Coronary artery (tissue), 2 donors: ENCODE measurements around the gene AJM1.

ENCODE experiments used
- DNase-seq: peaks from one replicate; pipeline ENCODE4 v3.0.0-alpha.2; 2017; ENCODE audit warnings: low spot score
- H3K27ac ChIP-seq, 2 donors: fragments of 200-600 bp; sonication (generic); one replicate each; pipeline ENCODE4 v1.5.1; 2016 to 2019
- H3K4me3 ChIP-seq: fragments of 200-600 bp; sonication (generic); 2 replicates; pipeline ENCODE4 v1.5.1; 2016; ENCODE audit warnings: mild to moderate bottlenecking, moderate library complexity
- TF ChIP-seq, protein P1 (sequence below): fragments of 200-600 bp; sonication (generic); IDR thresholded peaks from one replicate; pipeline ENCODE4 v1.5.1; 2019; ENCODE audit warnings: antibody characterized with exemption

The AJM1 gene

DNA sequence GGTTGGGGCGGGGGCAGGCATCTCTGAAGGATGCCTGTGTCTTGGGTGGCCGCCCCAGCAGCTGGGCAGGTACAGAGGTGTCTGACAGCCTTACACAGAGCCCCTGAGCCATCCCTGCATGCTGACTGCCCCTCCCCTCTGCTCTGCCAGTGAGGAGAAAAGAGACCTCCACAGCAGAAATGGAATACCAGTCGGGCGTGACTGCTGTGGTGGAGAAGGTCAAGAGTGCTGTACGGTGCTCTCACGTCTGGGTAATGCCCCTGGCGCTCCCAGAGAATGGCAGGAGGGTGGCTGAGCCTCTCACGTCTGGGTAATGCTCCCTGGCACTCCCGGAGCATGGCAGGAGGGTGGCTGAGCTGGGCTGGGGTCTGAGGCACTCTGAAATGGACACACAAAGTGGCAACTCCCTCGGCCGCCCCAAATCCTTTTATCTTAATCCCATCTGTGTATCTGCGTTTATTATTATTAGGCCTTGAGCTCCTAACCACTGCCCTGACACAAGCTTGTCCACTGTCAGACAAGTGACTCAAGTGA, 37.0 kb upstream of the AJM1 start:
- no peak overlapping the region for H3K27ac ChIP-seq
- no peak overlapping the region for H3K4me3 ChIP-seq
- no peak for DNase-seq
- TF ChIP-seq, protein P1, sequence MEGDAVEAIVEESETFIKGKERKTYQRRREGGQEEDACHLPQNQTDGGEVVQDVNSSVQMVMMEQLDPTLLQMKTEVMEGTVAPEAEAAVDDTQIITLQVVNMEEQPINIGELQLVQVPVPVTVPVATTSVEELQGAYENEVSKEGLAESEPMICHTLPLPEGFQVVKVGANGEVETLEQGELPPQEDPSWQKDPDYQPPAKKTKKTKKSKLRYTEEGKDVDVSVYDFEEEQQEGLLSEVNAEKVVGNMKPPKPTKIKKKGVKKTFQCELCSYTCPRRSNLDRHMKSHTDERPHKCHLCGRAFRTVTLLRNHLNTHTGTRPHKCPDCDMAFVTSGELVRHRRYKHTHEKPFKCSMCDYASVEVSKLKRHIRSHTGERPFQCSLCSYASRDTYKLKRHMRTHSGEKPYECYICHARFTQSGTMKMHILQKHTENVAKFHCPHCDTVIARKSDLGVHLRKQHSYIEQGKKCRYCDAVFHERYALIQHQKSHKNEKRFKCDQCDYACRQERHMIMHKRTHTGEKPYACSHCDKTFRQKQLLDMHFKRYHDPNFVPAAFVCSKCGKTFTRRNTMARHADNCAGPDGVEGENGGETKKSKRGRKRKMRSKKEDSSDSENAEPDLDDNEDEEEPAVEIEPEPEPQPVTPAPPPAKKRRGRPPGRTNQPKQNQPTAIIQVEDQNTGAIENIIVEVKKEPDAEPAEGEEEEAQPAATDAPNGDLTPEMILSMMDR, result no peak

DNA sequence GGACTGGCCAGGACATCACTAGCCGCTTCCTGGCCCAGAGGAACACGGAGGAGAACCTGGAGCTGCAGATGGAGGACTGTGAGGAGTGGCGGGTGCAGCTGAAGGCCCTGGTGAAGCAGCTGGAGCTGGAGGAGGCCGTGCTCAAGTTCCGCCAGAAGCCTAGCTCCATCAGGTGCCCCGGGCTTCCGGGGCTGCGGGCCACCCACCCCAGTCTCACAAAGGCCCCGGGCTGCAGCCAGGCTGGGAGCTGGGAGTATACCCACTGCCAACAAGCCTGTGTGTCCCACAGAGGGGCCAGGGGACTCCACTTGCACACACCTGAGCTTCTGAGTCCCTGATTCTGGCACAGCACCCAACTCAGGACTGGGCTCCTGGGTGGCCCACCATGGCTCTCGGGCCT, 36.2 kb upstream of the AJM1 start:
- no peak overlapping the region for H3K27ac ChIP-seq
- no peak for DNase-seq
- H3K4me3 ChIP-seq, result no peak overlapping the region
- TF ChIP-seq, protein P1, result no peak

DNA sequence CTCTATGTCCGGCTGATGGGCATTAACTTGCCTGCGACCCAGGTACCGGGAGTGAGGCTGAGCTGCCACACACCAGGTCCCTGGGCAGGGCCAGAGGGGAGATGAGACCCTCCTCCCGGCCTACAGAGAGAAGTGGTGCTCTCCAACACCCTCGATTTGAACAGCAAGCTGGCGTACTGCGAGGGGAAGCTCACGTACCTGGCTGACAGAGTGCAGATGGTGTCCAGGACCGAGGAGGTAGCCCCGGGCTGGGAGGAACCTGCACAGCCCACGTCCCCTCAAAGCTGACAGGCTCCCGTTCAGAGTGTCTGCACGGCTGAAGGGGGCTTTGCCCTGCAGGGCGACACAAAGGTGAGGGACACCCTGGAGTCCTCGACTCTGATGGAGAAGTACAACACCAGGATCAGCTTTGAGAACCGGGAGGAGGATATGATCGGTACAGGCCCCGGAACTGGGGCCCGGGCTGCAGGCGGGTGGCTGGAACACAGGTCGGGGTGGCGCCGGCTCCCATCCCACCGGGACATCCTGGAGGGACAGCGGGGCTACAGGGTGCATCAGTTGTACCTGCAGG, 35.6 kb upstream of the AJM1 start:
- peak overlapping the region; percentile 89 for H3K4me3 ChIP-seq
- no peak for DNase-seq
- TF ChIP-seq, protein P1, result no peak
- peak overlapping the region; percentile 78 to 93 for H3K27ac ChIP-seq

DNA sequence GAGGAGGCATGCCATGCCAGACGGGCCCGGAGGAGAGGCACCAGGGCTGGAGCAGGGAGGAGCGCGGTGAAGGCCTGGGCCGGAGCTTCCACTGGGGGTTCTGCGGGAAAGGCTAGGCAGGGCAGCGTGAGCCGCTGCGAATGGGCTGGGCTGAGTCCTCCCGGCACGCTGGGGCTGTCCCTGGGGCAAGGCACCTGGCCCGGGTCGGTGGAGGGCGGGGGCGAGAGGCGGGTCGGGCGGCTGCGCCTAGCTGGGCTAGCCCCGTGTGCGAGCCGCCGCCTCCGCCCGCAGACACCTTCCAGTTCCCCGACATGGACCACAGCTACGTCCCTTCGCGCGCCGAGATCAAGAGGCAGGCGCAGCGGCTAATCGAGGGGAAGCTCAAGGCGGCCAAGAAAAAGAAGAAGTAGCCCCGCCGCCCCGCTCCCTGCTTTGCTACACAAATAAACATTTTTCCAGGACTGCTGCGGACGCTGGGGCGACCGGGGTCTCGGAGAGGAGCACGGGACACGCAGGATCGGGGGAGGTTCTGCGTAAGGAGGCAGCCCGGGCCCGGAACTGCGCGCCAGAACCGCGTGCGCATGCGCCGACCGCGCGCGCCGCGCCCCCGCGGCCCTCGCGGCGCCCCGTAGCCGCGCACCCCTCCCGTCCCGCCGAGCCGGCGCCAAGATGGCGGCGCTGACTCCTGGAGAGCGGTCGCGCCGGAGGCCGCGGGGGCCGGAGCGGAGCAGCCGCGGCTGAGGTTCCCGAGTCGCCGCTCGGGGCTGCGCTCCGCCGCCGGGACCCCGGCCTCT, 34.8 kb upstream of the AJM1 start, which contains the start of gene RABL6:
TSS of gene RABL6 (plus strand) at position 668 of the 794 bp plus-strand sequence. CDS start 249 bp downstream, outside the sequence.
- Histone ChIP-seq H3K27ac (peak within 1 kb of the TSS; percentile 78 to 93), H3K4me3 (peak within 1 kb of the TSS; percentile 89)
- peak; percentile 86 for DNase-seq

DNA sequence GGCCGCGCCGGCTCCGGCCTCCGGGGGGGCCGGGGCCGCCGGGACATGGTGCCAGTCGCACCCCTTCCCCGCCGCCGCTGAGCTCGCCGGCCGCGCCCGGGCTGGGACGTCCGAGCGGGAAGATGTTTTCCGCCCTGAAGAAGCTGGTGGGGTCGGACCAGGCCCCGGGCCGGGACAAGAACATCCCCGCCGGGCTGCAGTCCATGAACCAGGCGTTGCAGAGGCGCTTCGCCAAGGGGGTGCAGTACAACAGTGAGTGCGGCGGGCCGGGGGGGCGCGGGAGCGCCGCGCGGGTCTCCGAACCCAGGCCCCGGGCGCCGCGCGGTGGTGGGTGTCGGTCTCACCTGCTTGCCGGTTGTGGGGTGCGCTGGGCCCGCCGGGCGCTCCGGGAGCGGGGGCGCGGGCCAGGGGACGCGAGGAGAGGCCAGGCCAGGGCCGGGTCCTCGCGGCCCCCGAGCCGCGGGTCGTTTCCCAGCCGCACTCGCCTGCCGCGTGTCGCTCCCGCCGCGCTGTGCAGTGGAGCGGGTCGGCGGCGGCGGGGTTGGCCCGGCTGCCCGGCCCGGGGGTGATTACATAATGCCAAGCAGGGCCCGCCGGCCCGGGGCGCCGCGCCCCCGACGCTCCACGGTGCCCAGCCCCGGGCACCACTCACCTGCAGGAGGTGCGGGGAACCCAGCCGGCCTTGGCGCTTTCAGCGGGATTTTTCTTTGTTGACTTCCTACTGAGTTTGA, 34.0 kb upstream of the AJM1 start:
- TF ChIP-seq, protein P1, result no peak
- no peak for DNase-seq
- peak overlapping the region; percentile 89 for H3K4me3 ChIP-seq
- peak overlapping the region; percentile 49 to 93 for H3K27ac ChIP-seq

More for the DNA sequence above, 34.8 kb upstream of the AJM1 start, which contains the start of gene RABL6:
- TF ChIP-seq, protein P1, result no peak

DNA sequence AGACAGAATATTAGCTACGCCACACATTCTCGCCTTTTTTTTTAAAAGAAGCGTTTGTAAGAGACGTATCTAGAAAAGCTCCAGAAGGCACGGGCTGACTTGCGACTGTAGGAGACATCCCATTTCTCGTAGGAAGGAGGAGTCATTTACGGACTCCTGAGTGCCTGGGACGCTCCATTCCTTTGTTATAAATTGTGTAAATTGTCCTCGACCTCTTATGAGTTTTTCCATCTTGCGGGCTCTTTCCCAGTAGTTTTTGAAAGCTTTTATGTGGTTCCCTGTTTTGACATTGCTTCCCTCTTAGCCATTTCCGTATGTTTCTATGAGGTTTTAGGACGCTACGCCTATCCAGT, 33.5 kb upstream of the AJM1 start:
- TF ChIP-seq, protein P1, result no peak
- Histone ChIP-seq H3K4me3 (peak overlapping the region; percentile 89), H3K27ac (no peak overlapping the region)
- no peak for DNase-seq
